HG03045 (cell line): ENCODE measurements around the gene SLC29A3.
"Not testable (repeated sequence)": the region's sequence is repeated elsewhere in the genome, so short reads cannot be mapped to it uniquely, and the experiment has no call there.

Experiments
- ATAC-seq: cut with Tn5 transposase; IDR thresholded peaks from one replicate; pipeline ENCODE4 v1.9.1; 2021; ENCODE audit warnings: mild to moderate bottlenecking, moderate library complexity; ENCODE audit not compliant: unreplicated experiment

The SLC29A3 gene

GRCh38 chr10:71344993-71345480, 26.0 kb downstream of the SLC29A3 start:
- no peak for ATAC-seq

DNA sequence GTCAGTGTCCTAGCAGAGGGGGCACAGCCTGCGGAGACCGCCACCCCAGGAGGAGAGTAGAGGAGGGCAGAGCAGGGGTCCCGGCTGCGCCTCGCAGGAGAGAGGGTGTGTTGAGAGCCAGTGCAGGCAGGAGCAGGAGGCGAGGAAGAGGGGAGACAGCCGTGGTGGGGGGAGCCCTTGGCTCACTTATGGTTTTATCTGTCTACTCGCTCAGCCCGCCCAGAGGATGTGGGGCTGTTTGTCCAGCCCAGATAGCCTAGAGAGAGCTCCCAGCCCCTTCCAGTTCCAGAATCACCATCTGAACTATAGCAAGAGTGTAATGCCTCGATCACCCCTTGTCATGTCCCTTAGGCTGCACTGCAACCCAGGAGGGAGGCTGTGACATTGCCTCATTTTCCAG, 26.6 kb downstream of the SLC29A3 start:
- ATAC-seq, result no peak

DNA sequence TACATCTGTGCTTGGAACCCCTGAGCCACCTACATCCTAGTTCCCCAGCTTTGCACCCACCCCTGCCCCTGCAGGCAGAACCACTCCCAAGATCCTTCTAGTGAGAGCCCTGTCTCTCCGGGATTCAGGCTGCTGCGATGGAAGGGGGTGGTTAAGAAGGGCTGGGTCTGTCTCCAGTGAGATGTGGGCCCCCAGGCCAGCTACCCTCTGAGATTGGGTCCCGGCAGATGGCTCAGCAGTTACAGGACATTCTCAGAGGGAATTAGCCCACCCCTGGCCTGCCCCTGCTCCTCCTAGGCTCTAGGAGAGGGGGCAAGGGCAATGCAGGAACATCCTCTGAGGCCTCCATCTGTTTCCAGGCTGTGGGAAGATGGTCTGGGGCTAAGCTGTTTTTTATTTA, 27.7 kb downstream of the SLC29A3 start:
- ATAC-seq, result no peak

GRCh38 chr10:71347587-71348395, 28.7 kb downstream of the SLC29A3 start:
- ATAC-seq, result no peak

DNA sequence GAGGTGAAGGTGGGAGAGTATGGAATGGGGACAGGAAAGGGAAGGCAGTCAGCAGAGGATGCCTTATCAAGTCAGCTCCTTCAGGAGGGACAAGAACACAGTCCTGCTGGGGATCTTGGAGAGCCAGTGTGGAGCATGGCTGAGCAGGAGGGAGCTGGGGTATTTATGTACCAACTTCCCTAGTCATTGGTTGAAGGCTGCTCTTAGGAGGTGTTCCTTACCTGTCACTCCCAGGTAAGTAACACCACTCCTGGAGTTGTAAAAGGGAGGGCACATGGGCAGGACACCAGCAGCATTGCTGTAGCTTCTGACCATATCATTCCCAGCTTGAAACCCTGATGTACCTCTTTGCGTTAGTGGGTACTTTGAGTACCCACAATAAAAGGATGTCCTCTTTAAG, 29.8 kb downstream of the SLC29A3 start:
- no peak for ATAC-seq

DNA sequence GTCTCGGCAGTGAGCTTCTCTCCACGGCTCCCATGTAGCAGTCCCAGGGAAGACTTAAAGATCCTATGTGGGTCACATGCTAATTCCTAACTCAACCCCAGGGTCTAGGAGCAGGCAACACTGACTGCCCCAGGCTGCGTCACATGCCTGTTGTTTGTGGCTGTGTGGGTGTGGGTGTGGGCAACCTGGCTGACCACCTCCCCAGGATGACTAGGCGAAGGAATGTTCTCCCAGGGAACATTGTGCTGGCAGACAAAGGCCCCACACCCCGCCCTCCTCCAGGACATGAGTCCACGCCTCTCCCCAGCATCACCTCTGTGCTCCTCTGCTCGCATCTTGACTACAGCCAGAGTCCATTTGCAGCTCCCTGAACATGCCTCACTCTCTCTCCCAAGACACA, 30.3 kb downstream of the SLC29A3 start:
- no peak for ATAC-seq

DNA sequence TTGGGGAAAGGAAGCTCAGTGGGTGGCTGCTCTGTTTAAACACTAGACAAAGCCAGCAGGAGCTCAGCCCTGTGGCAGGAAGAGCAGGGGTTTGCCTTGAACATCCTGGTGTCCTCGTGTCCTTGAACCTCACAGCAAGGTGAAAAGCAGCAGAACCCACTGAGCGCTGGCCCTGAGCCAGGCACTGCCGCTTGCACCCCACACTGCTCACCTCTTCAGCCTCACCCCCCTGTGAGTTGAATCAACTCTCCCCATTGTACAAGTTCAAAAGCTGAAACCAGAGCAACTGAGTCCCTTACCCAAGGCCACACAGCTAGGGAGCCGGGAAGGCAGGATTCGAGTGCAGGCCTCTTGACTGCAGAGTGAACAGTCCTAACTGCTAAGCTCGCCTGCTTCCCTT, 32.0 kb downstream of the SLC29A3 start:
- ATAC-seq, result no peak

DNA sequence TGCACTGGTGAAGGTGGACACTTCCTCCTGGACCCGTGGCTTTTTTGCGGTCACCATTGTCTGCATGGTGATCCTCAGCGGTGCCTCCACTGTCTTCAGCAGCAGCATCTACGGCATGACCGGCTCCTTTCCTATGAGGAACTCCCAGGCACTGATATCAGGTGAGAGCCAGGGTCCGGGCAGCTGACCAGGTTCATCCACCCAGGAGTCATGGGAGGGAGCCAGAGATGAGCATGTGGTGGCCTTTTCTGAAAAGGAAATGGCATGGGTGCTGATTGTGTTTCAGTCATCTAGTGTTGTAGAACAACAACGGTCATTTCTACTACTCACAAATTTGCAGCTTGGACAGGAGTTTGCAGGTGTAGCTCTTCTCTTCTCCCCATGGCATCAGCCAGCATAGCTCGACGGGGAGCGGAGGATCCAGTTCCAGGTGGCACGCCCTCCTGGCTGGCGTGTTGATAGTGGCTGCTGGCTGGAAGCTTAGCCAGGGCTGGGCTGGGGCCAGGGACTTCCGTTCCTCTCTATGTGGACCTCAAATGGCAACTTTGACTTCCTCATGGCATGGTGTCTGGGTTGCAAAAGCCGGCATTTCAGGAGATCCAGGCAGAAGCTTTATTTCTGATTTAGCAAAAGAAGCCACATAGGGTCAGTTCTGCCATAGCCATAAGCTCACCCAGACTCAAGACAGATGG, 32.7 kb downstream of the SLC29A3 start:
- ATAC-seq, result no peak

GRCh38 chr10:71353639-71354038, 34.6 kb downstream of the SLC29A3 start:
- ATAC-seq, result no peak

DNA sequence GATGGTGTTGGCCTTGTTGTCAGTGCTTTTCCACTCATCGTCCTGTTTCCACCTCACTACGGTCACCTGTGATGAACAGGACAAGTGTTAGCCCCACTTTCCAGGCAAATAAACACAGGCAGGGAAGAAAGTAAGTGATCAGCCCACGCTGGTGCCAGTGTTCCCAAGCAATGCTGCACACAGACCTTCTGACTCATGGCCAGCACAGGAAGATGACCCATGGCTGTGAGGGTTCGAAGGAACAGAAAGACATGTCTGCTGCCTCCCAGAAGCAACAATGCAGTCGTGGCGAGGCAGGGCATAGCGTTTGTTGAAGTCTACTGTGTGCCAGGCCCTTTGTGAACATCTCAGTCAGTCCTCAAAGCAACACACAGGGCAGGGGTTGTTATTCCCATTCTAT, 35.7 kb downstream of the SLC29A3 start:
- no peak for ATAC-seq

DNA sequence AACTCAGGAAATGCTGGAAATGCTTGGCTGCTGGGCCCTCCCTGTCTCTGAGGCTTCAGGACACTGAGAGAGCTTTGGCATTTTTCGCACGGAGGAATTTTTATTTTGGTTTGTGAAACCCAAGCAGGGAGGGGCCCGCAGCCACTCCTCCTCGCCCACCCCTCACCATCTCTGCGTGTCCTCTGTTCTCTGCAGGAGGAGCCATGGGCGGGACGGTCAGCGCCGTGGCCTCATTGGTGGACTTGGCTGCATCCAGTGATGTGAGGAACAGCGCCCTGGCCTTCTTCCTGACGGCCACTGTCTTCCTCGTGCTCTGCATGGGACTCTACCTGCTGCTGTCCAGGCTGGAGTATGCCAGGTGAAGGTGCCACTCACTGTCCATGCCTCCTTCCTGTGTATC, 36.8 kb downstream of the SLC29A3 start:
- no peak for ATAC-seq

GRCh38 chr10:71357792-71358265, 38.8 kb downstream of the SLC29A3 start:
- no peak for ATAC-seq

GRCh38 chr10:71358277-71358676, 39.2 kb downstream of the SLC29A3 start:
- ATAC-seq, result no peak

- not testable (repeated sequence) for ATAC-seq
These were observed 39.8 kb downstream of the SLC29A3 start for GRCh38 chr10:71358906-71359305.

GRCh38 chr10:71359364-71360046, 40.4 kb downstream of the SLC29A3 start:
- ATAC-seq, result no peak

DNA sequence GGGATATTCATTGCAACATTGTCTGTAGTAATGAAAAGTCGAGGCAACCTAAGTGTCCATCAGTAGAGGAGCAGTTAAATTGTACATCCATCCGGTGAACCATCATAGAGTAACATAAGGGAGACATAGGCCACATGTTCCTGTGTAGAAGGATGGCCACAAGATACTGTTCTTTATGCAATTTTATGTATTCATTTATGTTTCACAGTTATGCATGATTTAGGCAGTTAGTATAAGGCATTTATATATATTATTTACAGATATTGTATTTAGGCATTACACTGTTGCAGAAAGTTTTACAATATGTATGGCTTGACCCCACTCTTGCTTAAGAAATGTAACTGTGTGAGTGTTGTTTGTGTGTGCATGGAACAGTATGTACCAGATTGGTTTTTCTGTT, 41.7 kb downstream of the SLC29A3 start:
- ATAC-seq, result no peak

GRCh38 chr10:71361581-71361980, 42.5 kb downstream of the SLC29A3 start:
- ATAC-seq, result no peak

DNA sequence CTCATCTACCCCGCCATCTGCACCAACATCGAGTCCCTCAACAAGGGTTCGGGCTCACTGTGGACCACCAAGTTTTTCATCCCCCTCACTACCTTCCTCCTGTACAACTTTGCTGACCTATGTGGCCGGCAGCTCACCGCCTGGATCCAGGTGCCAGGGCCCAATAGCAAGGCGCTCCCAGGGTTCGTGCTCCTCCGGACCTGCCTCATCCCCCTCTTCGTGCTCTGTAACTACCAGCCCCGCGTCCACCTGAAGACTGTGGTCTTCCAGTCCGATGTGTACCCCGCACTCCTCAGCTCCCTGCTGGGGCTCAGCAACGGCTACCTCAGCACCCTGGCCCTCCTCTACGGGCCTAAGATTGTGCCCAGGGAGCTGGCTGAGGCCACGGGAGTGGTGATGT, 43.1 kb downstream of the SLC29A3 start:
- ATAC-seq, result no peak

DNA sequence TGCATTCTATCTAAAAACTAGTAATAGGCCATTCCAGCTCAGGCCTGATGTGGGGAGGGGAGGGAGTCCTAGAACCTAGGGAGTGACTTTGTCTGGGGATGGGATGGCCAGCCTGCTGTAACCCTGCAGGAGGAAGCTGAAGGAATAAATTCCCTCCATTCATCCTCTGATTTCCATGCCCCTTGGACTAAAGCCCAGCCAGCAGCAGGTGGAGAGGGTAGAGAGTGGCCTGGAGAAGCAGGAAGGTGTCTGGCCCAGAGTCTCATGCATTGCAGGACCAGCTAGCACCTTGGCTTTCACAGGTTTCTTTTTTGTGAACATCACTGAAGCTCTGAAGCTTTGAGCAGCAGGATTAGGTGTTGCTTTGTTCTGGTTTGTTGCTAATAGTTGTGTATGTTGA, 44.9 kb downstream of the SLC29A3 start:
- ATAC-seq, result no peak

DNA sequence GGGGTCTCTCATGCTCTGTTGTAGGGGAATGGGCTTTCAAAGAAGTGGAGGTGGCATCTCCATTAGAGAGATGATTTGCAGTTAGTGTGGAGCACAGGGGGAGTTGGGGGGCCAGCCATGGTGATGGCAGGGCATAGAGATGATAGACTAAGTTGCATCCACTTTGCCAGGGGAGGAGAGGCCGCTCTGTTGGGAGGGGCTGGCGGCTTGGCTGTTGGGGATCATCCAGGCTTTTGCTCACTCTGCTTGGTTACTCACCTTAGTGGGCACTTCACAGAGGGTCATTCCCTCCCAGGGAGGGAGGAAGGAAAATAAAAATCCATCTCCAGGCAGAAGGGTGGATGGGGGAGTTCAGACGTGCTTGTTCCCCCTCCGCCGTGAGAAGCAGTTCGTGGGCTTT, 46.3 kb downstream of the SLC29A3 start:
- ATAC-seq, result no peak

DNA sequence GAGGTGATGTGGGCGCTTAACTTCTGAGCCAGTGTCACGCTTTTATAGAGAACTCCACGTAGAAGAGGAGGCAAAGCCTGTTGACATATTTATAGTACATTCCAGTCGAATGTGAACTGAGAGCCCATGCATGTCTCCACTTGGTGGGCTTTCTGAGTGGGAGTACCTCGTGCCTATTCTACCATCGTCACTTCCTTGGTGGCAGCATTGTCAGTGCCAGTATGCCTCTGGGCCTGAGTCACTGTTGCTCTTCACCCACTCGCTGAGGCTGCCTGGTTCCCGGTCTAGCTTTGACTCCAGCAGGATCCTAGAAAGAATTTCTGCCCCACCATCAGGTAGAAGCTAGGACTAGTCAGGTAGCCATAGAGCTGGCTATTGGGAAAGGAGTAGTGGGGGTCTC, 47.6 kb downstream of the SLC29A3 start:
- no peak for ATAC-seq

DNA sequence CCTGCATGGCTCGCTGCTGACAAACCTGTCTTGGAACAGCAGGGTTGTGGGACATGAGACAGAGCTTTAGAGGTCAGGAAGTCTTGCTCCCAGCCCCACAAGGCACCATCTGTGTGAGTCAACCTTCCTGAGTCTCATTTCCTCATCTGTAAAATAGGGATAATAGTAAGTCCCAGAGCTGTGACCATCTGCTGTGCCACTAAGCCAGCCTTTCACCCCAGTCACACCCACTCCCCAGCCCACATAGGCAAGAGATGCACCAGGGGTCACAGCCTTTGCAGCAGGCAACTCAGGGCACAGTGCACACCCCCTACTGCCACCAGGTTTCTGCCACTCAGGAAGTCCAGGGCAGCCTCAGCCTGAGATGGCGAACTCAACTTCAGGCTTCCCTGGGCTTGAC, 48.2 kb downstream of the SLC29A3 start:
- ATAC-seq, result no peak
